Activated naive CD8-positive, alpha-beta T cell treated with anti-CD3 and anti-CD28 coated beads, Interleukin-2, amount 50 U/mL, for 24 hours (primary cell): ENCODE results near the gene NINL.
A peak's percentile ranks its signal among the peaks of the same experiment; 100 is the strongest.

Experiments used
- ATAC-seq: fragments of 150-1000 bp; cut with Tn5 transposase; one replicate; pipeline ENCODE4 v1.10.0; 2021
- DNase-seq: peaks from one replicate; pipeline ENCODE4 v3.0.0; 2021
- H3K27ac Mint-ChIP-seq: one replicate; pipeline ENCODE4 v1.8.0; 2021; ENCODE audit warnings: mild to moderate bottlenecking, mixed read lengths
- H3K27me3 Mint-ChIP-seq: one replicate; pipeline ENCODE4 v1.8.0; 2021; ENCODE audit warnings: mixed read lengths
- H3K36me3 Mint-ChIP-seq: one replicate; pipeline ENCODE4 v1.8.0; 2021; ENCODE audit warnings: low read depth, mixed read lengths
- H3K4me1 Mint-ChIP-seq: one replicate; pipeline ENCODE4 v1.8.0; 2021; ENCODE audit warnings: mixed read lengths
- H3K4me3 Mint-ChIP-seq: one replicate; pipeline ENCODE4 v1.8.0; 2021; ENCODE audit warnings: mild to moderate bottlenecking, moderate library complexity, mixed read lengths
- H3K9me3 Mint-ChIP-seq: one replicate; pipeline ENCODE4 v1.8.0; 2021; ENCODE audit warnings: mixed read lengths

NINL gene

GRCh38 chr20:25487306-25487705 is 98.0 kb downstream of the NINL start:
- peaks cover 19% of the 10 kb centered on the region for H3K4me1 Mint-ChIP-seq
- no peak for DNase-seq
- no peak overlapping the region for H3K27ac Mint-ChIP-seq
- no peaks in the 10 kb centered on the region for H3K27me3 Mint-ChIP-seq
- H3K4me3 Mint-ChIP-seq: no peak overlapping the region
- H3K36me3 Mint-ChIP-seq: no peaks in the 10 kb centered on the region
- no peak for ATAC-seq
- no peaks in the 10 kb centered on the region for H3K9me3 Mint-ChIP-seq

DNA sequence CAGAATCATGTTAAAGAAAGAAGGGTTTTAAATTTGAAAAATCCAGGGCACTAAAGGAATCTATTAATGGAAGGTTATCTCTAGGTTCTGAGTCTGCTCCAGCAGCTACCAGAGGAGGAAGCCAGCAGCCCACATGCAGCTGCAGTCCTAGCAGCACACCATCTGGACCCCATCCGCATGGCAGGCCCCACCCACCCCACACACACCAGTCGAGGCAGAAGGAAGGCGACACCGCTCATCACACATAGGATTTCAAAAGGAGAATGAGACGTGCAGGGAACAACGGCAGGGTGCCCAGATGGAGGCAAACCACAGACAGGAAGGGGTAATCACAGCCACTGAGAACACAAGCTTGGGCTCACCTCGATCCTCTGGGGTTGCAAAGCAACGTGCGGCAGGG is 99.0 kb downstream of the NINL start:
- DNase-seq: peak; percentile 3
- no peak overlapping the region for H3K4me3 Mint-ChIP-seq
- H3K9me3 Mint-ChIP-seq: no peaks in the 10 kb centered on the region
- no peaks in the 10 kb centered on the region for H3K27me3 Mint-ChIP-seq
- no peak overlapping the region for H3K27ac Mint-ChIP-seq
- no peaks in the 10 kb centered on the region for H3K36me3 Mint-ChIP-seq
- peaks cover 19% of the 10 kb centered on the region for H3K4me1 Mint-ChIP-seq
- ATAC-seq: peak; percentile 29

- Mint-ChIP-seq H3K36me3 (no peaks in the 10 kb centered on the region), H3K4me3 (no peak overlapping the region), H3K4me1 (peaks cover 19% of the 10 kb centered on the region), H3K27ac (no peak overlapping the region), H3K27me3 (no peaks in the 10 kb centered on the region), H3K9me3 (no peaks in the 10 kb centered on the region)
- ATAC-seq: no peak
- DNase-seq: no peak
Observed at GRCh38 chr20:25485872-25486271, 99.5 kb downstream of the NINL start.

DNA sequence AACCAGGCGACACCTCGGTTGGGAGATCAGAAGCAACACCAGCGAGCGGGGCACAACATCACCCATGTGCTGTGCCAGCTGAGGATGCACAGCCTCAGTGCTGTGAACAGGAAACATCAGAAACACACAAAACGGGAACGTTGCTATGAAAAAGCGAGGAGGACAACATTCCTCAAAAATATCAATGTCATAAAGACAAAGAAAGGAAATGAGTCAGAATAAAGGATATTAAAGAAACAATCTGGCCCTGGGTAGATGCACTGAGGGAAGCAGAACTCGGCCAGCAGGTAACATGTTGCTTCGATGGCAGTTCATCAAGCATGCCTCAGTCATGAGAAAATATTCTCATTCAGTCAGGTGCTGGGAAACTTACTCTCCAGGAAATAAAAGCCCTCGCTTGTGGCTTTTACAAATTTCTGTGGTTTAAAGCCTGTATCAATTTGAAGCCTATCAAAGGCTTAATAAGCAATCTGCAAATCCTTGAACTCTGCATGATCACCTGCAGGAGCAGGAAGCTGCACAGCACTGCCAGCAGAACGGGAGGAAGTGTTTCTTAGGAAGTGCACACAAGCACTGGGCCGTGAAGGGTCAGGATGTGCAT is 100.3 kb downstream of the NINL start:
- Mint-ChIP-seq H3K4me1 (peaks cover 19% of the 10 kb centered on the region), H3K27me3 (no peaks in the 10 kb centered on the region), H3K9me3 (no peaks in the 10 kb centered on the region), H3K4me3 (no peak overlapping the region), H3K36me3 (no peaks in the 10 kb centered on the region), H3K27ac (no peak overlapping the region)
- DNase-seq: no peak
- ATAC-seq: no peak

DNA sequence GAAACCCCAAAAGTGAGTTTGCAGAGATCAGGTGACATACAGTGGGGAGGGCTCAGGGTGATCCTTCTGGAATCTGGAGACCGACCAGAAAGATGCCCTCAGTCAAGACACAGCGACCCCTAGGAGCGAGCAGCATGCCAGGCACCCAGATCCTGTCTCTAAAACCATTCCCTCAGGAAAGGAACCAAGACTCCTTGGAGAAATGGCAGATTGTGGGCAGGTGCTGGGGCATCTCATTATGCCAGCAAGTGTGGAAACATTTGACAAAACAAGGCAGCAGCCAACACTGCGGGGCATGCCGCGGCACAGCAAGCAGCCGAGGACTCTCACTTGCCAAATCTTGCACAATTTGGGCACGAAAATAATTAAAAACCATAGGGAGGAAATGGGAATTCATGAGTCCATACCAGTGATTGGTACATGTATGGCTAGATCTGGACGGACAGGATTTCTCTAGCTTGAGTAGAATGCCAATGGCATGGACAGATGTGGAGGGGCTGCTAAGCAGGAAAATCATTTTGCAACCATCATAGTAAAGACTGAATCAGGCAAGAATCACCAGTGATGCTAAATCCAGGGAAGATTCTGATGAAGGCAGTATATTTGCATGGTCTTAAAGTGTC is 101.0 kb downstream of the NINL start:
- DNase-seq: no peak

DNA sequence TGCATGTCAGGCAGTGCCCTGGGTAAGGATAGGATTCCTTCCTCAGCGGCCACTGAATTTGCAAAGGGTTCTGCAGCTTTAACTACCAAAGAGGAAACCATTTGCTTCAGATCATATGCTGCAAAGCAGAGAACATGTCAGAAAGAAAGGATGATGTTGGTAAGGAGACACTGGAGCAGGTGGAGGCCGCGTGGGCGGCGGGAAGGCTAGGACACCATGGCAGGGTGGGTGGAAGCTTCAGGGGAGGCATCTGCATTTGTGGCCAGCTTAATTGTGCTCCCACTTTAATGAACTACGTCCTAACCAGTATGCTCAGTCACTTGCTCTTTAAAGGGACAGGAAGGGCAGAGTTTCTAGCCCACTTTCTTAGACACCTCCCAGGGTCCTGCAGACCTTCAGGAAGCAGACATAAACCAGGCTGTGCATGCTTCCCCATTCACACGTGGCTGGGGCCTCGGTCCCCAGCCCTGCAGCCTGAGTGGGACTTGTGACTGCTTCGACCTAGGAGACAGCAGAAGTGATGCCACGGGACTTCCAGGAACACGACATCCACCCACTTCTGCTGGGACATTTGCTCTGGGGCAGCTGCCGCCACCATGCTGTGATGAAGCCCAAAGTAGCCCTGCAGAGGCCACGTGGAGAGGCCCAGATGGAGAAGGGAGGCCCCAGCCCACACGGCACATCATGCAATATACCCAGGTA is 101.7 kb downstream of the NINL start:
- Mint-ChIP-seq H3K9me3 (no peaks in the 10 kb centered on the region), H3K27ac (no peak overlapping the region), H3K27me3 (no peaks in the 10 kb centered on the region), H3K36me3 (no peaks in the 10 kb centered on the region), H3K4me1 (peaks cover 19% of the 10 kb centered on the region), H3K4me3 (no peak overlapping the region)
- ATAC-seq (no peak), DNase-seq (no peak)

More for the DNA sequence above, 101.0 kb downstream of the NINL start:
- Mint-ChIP-seq H3K4me3 (no peak overlapping the region), H3K27me3 (no peaks in the 10 kb centered on the region), H3K4me1 (peaks cover 19% of the 10 kb centered on the region), H3K27ac (no peak overlapping the region), H3K36me3 (no peaks in the 10 kb centered on the region), H3K9me3 (no peaks in the 10 kb centered on the region)
- no peak for ATAC-seq

DNA sequence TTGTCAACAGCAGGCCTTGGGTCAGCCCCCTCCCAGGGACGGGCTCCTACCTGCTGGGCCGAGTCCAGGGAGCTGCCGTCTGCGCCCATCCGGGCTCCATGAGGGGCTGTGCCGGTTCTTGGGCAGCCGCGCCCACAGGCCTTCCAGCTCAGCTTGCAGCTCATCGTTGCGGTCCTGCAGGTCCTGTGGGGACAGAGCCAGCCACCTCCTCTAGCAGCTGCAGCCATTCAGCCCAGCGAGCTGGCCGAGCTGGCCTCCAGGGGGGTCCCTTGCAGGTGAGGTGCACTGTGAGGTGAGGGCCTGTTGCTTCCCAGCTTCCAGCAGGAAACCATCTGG is 103.4 kb downstream of the NINL start:
- DNase-seq: no peak
- ATAC-seq: no peak
- Mint-ChIP-seq H3K27me3 (no peaks in the 10 kb centered on the region), H3K4me3 (no peak overlapping the region), H3K4me1 (peaks cover 19% of the 10 kb centered on the region), H3K36me3 (no peaks in the 10 kb centered on the region), H3K27ac (no peak overlapping the region), H3K9me3 (no peaks in the 10 kb centered on the region)

DNA sequence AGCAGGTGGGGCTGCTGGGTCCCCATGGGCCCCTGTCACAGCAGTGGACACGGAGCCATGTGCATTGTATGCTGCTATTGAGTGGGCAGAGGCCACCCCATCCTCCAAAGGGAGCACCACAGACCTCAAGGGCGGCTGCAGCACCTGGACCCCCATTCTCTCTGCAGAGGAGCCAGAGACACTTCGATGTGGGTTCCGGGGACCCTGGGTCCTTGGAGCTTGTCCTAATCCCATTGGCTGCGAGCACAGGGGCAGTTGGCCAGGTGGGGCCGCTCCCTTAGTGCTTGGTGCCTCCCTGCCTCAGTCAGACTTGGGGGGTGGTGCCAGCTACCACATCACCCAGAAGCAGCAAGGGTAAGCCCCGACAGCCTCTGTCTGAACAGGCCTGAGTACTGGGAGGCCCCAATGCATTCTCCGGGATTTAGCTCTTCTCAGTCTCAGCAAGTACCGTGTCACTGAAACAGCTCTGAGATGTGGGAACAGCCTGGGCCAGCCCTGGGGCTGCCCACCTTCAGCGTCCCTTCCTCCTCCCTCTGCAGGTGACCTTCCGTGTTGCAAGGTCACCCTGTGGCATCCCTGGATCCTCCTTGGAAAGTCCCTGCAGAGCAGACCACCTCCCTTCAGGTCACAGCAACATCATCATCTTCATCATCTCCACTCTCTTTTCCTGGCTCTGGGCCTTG is 104.0 kb downstream of the NINL start:
- H3K4me3 Mint-ChIP-seq: no peak overlapping the region
- H3K4me1 Mint-ChIP-seq: peaks cover 17% of the 10 kb centered on the region
- H3K9me3 Mint-ChIP-seq: no peaks in the 10 kb centered on the region
- H3K36me3 Mint-ChIP-seq: no peaks in the 10 kb centered on the region
- DNase-seq (no peak), ATAC-seq (no peak)
- no peak overlapping the region for H3K27ac Mint-ChIP-seq
- H3K27me3 Mint-ChIP-seq: no peaks in the 10 kb centered on the region

- H3K4me3 Mint-ChIP-seq: no peak overlapping the region
- no peaks in the 10 kb centered on the region for H3K36me3 Mint-ChIP-seq
- H3K9me3 Mint-ChIP-seq: no peaks in the 10 kb centered on the region
- peaks cover 13% of the 10 kb centered on the region for H3K4me1 Mint-ChIP-seq
- H3K27me3 Mint-ChIP-seq: no peaks in the 10 kb centered on the region
- DNase-seq: no peak
- H3K27ac Mint-ChIP-seq: no peak overlapping the region
- ATAC-seq: no peak
Observed at GRCh38 chr20:25480797-25481196, 104.5 kb downstream of the NINL start.

DNA sequence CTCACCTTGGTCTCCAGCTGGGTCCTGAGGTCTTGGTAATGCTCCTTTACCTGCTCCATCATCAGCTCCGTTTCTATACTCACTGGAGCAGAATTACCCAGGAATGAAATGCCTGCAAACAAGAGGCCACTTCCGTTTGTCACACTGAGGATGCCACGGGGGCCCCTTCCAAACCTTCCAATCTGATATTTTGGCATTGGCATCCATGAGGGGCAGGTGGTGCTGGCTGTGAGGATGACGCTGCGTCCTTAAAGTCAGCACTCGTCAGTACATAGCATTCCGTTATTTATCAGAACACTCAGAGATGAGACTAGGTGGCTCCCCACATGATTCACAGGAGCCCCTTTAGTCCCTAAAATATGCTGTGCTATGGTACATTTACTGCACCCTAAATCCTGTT is 105.2 kb downstream of the NINL start:
- H3K27ac Mint-ChIP-seq: no peak overlapping the region
- ATAC-seq (no peak), DNase-seq (no peak)
- H3K9me3 Mint-ChIP-seq: no peaks in the 10 kb centered on the region
- no peak overlapping the region for H3K4me3 Mint-ChIP-seq
- no peaks in the 10 kb centered on the region for H3K27me3 Mint-ChIP-seq
- peaks cover 9% of the 10 kb centered on the region for H3K4me1 Mint-ChIP-seq
- no peaks in the 10 kb centered on the region for H3K36me3 Mint-ChIP-seq

DNA sequence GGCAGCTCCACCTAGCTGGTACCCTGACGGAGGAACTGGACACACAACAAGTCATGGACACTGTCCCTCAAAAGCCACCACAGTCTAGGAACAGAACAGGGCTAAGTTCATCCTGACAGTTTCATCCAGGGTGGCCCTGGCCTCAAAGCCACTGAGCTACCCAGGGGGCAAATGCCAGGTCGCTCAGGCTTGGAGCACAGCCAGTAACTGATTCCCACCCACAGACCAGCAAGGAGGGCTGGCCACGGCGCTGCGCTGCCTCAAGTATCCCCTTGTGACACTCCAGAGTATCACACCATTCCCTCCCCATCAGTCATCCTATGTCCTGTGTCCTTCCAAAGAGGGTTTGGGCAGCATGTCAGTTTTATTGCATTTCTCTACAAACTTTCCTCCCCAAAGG is 105.7 kb downstream of the NINL start:
- Mint-ChIP-seq H3K27ac (no peak overlapping the region), H3K27me3 (no peaks in the 10 kb centered on the region), H3K4me1 (peaks cover 4% of the 10 kb centered on the region), H3K4me3 (no peak overlapping the region), H3K9me3 (no peaks in the 10 kb centered on the region), H3K36me3 (no peaks in the 10 kb centered on the region)
- ATAC-seq (no peak), DNase-seq (no peak)

- H3K27ac Mint-ChIP-seq: no peak overlapping the region
- no peak overlapping the region for H3K4me3 Mint-ChIP-seq
- DNase-seq (no peak), ATAC-seq (no peak)
- H3K36me3 Mint-ChIP-seq: no peaks in the 10 kb centered on the region
- H3K4me1 Mint-ChIP-seq: no peaks in the 10 kb centered on the region
- H3K27me3 Mint-ChIP-seq: no peaks in the 10 kb centered on the region
- H3K9me3 Mint-ChIP-seq: no peaks in the 10 kb centered on the region
Observed at GRCh38 chr20:25478889-25479568, 106.3 kb downstream of the NINL start.

- H3K4me1 Mint-ChIP-seq: no peaks in the 10 kb centered on the region
- no peaks in the 10 kb centered on the region for H3K36me3 Mint-ChIP-seq
- no peak for DNase-seq
- H3K27me3 Mint-ChIP-seq: no peaks in the 10 kb centered on the region
- ATAC-seq: no peak
- H3K4me3 Mint-ChIP-seq: no peak overlapping the region
- no peaks in the 10 kb centered on the region for H3K9me3 Mint-ChIP-seq
- H3K27ac Mint-ChIP-seq: no peak overlapping the region
Observed at GRCh38 chr20:25477014-25477882, 108.1 kb downstream of the NINL start.
